Measurements from ENCODE around the gene PGAM1.
"Not testable (repeated sequence)": the region's sequence is repeated elsewhere in the genome, so short reads cannot be mapped to it uniquely, and the experiment has no call there.

Gene PGAM1

DNA sequence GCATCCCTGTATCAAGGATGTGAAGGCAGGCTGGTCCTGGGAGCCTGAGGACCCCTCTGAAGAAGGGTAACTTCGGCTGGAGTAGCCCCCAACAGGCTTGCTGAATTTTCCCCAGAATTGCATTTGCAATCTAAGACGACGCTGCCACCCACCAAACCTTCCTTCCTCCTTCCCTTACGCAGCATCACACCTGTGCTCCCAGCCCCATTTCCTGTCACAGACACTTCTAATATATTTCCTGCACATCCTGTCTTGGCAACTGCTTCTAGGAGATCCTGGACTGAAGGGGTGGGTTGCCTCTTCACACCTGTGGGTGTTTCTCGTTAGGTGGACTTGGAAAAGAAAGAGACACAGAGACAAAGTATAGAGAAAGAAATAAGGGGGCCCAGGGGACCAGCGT lies 9.4 kb upstream of the PGAM1 start:
- no peak for DNase-seq

DNA sequence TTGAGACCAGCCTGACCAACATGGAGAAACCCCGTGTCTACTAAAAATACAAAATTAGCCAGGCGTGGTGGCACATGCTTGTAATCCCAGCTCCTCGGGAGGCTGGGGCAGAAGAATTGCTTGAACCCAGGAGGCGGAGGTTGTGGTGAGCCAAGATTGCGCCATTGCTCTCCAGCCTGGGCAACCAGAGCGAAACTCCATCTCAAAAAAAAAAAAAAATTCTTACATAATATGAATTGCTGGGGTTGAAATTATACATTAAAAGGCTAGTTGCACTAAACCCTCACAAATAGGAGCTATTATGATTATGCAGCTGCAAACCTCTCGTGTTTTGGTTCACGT lies 2.3 kb upstream of the PGAM1 start:
- not testable (repeated sequence) for H3K18ac ChIP-seq (ENCODE audit: low read length); H3K9me3 ChIP-seq (ENCODE audit: insufficient read depth, low read depth, low read length); DNase-seq; H3K23ac ChIP-seq (ENCODE audit: low read length); H3K27me3 ChIP-seq (ENCODE audit: insufficient read depth, low read length); H3K9ac ChIP-seq (ENCODE audit: low read length); H3K4me2 ChIP-seq (ENCODE audit: low read length); H2BK5ac ChIP-seq (ENCODE audit: low read depth, low read length, poor library complexity); H3K4ac ChIP-seq (ENCODE audit: low read depth, low read length); H2BK120ac ChIP-seq (ENCODE audit: insufficient read depth, low read length, poor library complexity); H3K27ac ChIP-seq (ENCODE audit: low read depth, low read length); H3K14ac ChIP-seq (ENCODE audit: low read length); H2BK12ac ChIP-seq (ENCODE audit: low read length); H2AK5ac ChIP-seq (ENCODE audit: low read length); H4K8ac ChIP-seq (ENCODE audit: low read depth, low read length); H4K91ac ChIP-seq (ENCODE audit: low read depth, low read length); H4K12ac ChIP-seq (ENCODE audit: low read depth, low read length); H3K4me1 ChIP-seq (ENCODE audit: control insufficient read depth in 1 of 2, insufficient read depth in 2 of 2, low read length in 2 of 2); H3K36me3 ChIP-seq (ENCODE audit: control insufficient read depth in 1 of 2, insufficient read depth in 2 of 2, low read length in 2 of 2); H2AFZ ChIP-seq (ENCODE audit: insufficient read depth, low read length, poor library complexity); H3K4me3 ChIP-seq (ENCODE audit: low read depth, low read length)
- Histone ChIP-seq H3K79me1 (ENCODE audit: low read length) (peaks cover 15% of the 10 kb centered on the region), H3K79me2 (ENCODE audit: control insufficient read depth, insufficient read depth, low read length, poor library complexity) (peaks cover 14% of the 10 kb centered on the region)
- WGBS (ENCODE audit: extremely low coverage, insufficient coverage, insufficient read length), result no CpG with 5 or more reads among the region's 8 CpGs

More for the DNA sequence above, 9.4 kb upstream of the PGAM1 start:
- Histone ChIP-seq H3K14ac (ENCODE audit: low read length) (no peak overlapping the region), H3K27ac (ENCODE audit: low read depth, low read length) (no peak overlapping the region), H3K18ac (ENCODE audit: low read length) (no peak overlapping the region), H2AFZ (ENCODE audit: insufficient read depth, low read length, poor library complexity) (no peak overlapping the region), H3K23ac (ENCODE audit: low read length) (no peak overlapping the region), H3K4me3 (ENCODE audit: low read depth, low read length) (no peak overlapping the region), H3K9ac (ENCODE audit: low read length) (no peak overlapping the region), H3K79me1 (ENCODE audit: low read length) (peaks cover 3% of the 10 kb centered on the region), H2BK120ac (ENCODE audit: insufficient read depth, low read length, poor library complexity) (no peak overlapping the region), H2BK12ac (ENCODE audit: low read length) (no peak overlapping the region), H3K27me3 (ENCODE audit: insufficient read depth, low read length) (no peaks in the 10 kb centered on the region), H3K4ac (ENCODE audit: low read depth, low read length) (no peak overlapping the region), H4K91ac (ENCODE audit: low read depth, low read length) (no peak overlapping the region), H4K8ac (ENCODE audit: low read depth, low read length) (no peak overlapping the region), H3K4me2 (ENCODE audit: low read length) (no peak overlapping the region), H3K4me1 (ENCODE audit: control insufficient read depth in 1 of 2, insufficient read depth in 2 of 2, low read length in 2 of 2) (peaks cover 5 to 13% of the 10 kb centered on the region in 2 experiments), H3K9me3 (ENCODE audit: insufficient read depth, low read depth, low read length) (peaks cover 1% of the 10 kb centered on the region), H2BK5ac (ENCODE audit: low read depth, low read length, poor library complexity) (no peak overlapping the region), H2AK5ac (ENCODE audit: low read length) (no peak overlapping the region), H3K36me3 (ENCODE audit: control insufficient read depth in 1 of 2, insufficient read depth in 2 of 2, low read length in 2 of 2) (no peaks in the 10 kb centered on the region), H4K12ac (ENCODE audit: low read depth, low read length) (no peak overlapping the region), H3K79me2 (ENCODE audit: control insufficient read depth, insufficient read depth, low read length, poor library complexity) (peaks cover 2% of the 10 kb centered on the region)
- no CpG with 5 or more reads among the region's 6 CpGs for WGBS (ENCODE audit: extremely low coverage, insufficient coverage, insufficient read length)

DNA sequence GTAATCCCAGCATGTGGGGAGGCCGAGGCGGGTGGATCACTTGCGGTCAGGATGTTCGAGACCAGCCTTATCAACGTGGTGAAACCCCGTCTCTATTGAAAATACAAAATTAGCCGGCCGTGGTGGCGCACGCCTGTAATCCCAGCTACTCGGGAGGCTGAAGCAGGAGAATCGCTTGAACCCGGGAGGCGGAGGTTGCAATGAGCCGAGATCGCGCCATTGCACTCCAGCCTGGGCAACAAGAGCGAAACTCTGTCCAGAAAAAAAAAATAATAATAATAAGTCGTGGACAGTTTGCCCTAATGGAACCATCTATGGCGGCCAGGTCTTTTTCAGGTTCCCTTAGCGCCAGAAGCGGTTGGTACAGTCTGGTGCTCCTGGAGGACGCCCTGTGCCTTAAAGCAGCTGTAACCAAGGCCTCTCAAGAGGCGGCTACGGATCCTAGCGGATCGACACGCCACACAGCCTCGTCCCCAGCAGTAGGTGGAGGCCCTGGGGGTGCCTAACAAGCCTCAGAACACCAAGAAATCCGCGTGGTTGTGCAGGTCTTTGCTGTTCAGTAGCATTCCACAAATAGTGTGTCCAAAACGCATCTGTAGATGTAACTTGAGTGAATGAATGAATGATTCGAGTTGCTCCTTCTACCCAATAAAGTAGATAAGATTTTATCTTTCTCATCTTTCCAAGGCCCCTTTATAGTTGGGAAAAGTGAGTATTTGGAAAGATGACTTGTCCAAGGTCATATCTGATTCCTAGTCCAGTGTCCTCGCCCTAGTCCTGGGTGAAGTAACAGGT lies 982 bp downstream of the PGAM1 start:
- peak overlapping the region; percentile 60 for H3K4me2 ChIP-seq (ENCODE audit: low read length)
- peak overlapping the region; percentile 3 for H2AFZ ChIP-seq (ENCODE audit: insufficient read depth, low read length, poor library complexity)
- H3K79me1 ChIP-seq (ENCODE audit: low read length), result peaks cover 12% of the 10 kb centered on the region
- H3K9ac ChIP-seq (ENCODE audit: low read length), result peak overlapping the region; percentile 99
- peak overlapping the region; percentile 26 for H4K12ac ChIP-seq (ENCODE audit: low read depth, low read length)
- peak overlapping the region; percentile 95 for H3K4ac ChIP-seq (ENCODE audit: low read depth, low read length)
- peaks cover 12 to 19% of the 10 kb centered on the region in 2 experiments for H3K36me3 ChIP-seq (ENCODE audit: control insufficient read depth in 1 of 2, insufficient read depth in 2 of 2, low read length in 2 of 2)
- H2BK120ac ChIP-seq (ENCODE audit: insufficient read depth, low read length, poor library complexity), result peak overlapping the region; percentile 70
- peak overlapping the region; percentile 67 for H2AK5ac ChIP-seq (ENCODE audit: low read length)
- H3K9me3 ChIP-seq (ENCODE audit: insufficient read depth, low read depth, low read length), result no peaks in the 10 kb centered on the region
- H4K91ac ChIP-seq (ENCODE audit: low read depth, low read length), result peak overlapping the region; percentile 83
- no peak overlapping the region for H3K23ac ChIP-seq (ENCODE audit: low read length)
- peak overlapping the region; percentile 68 for H4K8ac ChIP-seq (ENCODE audit: low read depth, low read length)
- WGBS (ENCODE audit: extremely low coverage, insufficient coverage, insufficient read length), result no CpG with 5 or more reads among the region's 34 CpGs
- H2BK5ac ChIP-seq (ENCODE audit: low read depth, low read length, poor library complexity), result peak overlapping the region; percentile 79
- H3K18ac ChIP-seq (ENCODE audit: low read length), result peak overlapping the region; percentile 78
- no peak overlapping the region for H2BK12ac ChIP-seq (ENCODE audit: low read length)
- H3K27me3 ChIP-seq (ENCODE audit: insufficient read depth, low read length), result no peaks in the 10 kb centered on the region
- DNase-seq, result peak; percentile 41 to 75
- peak overlapping the region; percentile 70 for H3K27ac ChIP-seq (ENCODE audit: low read depth, low read length)
- peak overlapping the region; percentile 91 for H3K4me3 ChIP-seq (ENCODE audit: low read depth, low read length)
- H3K4me1 ChIP-seq (ENCODE audit: control insufficient read depth in 1 of 2, insufficient read depth in 2 of 2, low read length in 2 of 2), result peaks cover 2 to 5% of the 10 kb centered on the region in 2 experiments
- H3K79me2 ChIP-seq (ENCODE audit: control insufficient read depth, insufficient read depth, low read length, poor library complexity), result peaks cover 14% of the 10 kb centered on the region
- peak overlapping the region; percentile 91 for H3K14ac ChIP-seq (ENCODE audit: low read length)

DNA sequence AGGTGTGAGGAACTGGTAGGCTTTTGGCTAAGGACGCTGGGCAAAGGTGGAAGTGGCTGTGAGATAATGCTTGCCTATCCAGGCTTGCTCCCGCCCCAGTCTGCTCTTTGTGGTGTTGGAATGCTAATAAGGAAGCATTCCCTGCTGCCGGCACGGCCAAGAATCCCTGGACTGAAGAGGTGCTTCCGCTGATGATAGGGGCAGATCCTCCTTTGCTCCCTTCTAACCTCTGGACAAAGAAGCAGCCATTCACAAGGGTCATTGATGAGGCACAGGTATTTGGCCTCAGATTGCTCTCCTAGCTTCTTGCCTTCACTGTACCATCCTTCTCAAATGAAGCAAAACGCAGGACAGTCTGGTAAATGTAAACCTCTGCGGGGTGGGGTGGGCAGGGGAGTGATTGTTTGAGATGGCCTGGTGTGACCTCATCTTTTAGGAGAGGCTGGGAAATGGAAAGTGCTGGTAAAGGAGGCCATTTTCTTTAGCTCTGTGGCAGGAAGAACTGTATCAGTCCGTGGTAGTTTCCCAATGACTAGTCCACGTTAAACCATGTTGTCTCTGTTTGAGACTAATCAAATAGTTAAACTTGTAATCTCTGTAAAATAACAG lies 1.7 kb downstream of the PGAM1 start:
- Histone ChIP-seq H2BK5ac (ENCODE audit: low read depth, low read length, poor library complexity) (no peak overlapping the region), H3K79me1 (ENCODE audit: low read length) (peaks cover 12% of the 10 kb centered on the region), H3K79me2 (ENCODE audit: control insufficient read depth, insufficient read depth, low read length, poor library complexity) (peaks cover 14% of the 10 kb centered on the region), H2AFZ (ENCODE audit: insufficient read depth, low read length, poor library complexity) (no peak overlapping the region), H3K4ac (ENCODE audit: low read depth, low read length) (peak overlapping the region; percentile 29), H3K4me2 (ENCODE audit: low read length) (peak overlapping the region; percentile 60), H2BK12ac (ENCODE audit: low read length) (no peak overlapping the region), H3K18ac (ENCODE audit: low read length) (no peak overlapping the region), H2BK120ac (ENCODE audit: insufficient read depth, low read length, poor library complexity) (no peak overlapping the region), H4K91ac (ENCODE audit: low read depth, low read length) (no peak overlapping the region), H3K9ac (ENCODE audit: low read length) (no peak overlapping the region), H3K27ac (ENCODE audit: low read depth, low read length) (peak overlapping the region; percentile 60), H4K8ac (ENCODE audit: low read depth, low read length) (no peak overlapping the region), H2AK5ac (ENCODE audit: low read length) (no peak overlapping the region), H3K27me3 (ENCODE audit: insufficient read depth, low read length) (no peaks in the 10 kb centered on the region), H3K4me1 (ENCODE audit: control insufficient read depth in 1 of 2, insufficient read depth in 2 of 2, low read length in 2 of 2) (peaks cover 2 to 5% of the 10 kb centered on the region in 2 experiments), H4K12ac (ENCODE audit: low read depth, low read length) (peak overlapping the region; percentile 0), H3K23ac (ENCODE audit: low read length) (no peak overlapping the region), H3K36me3 (ENCODE audit: control insufficient read depth in 1 of 2, insufficient read depth in 2 of 2, low read length in 2 of 2) (peaks cover 12 to 21% of the 10 kb centered on the region in 2 experiments), H3K9me3 (ENCODE audit: insufficient read depth, low read depth, low read length) (no peaks in the 10 kb centered on the region), H3K14ac (ENCODE audit: low read length) (peak overlapping the region; percentile 6), H3K4me3 (ENCODE audit: low read depth, low read length) (peak overlapping the region; percentile 34)
- peak; percentile 64 to 74 for DNase-seq
- WGBS (ENCODE audit: extremely low coverage, insufficient coverage, insufficient read length), result no CpG with 5 or more reads among the region's 9 CpGs
